IMR-90 (cell line): ENCODE measurements around the gene MMP14. TPM values are rescaled to one million over a fixed set of nuclear protein-coding genes. Genes with fewer than 3 reads are reported as not detected.

ENCODE experiments used
- ATAC-seq: fragments of 200-7000 bp; cut with Tn5 transposase; 2 replicates; pipeline ENCODE4 v1.9.1; 2020; ENCODE audit warnings: low read depth, mild to moderate bottlenecking, moderate library complexity
- BruUV-seq: library from RNA; stranded (reverse); fragments of 400-500 nt; replicated peaks from 2 replicates; lab custom pipeline; 2021; lab: Mats Ljungman, UMichigan
- CTCF ChIA-PET: fragments of 300-600 bp; formaldehyde crosslinking; extraction: SDS; loops from one replicate; lab custom pipeline; 2021; ENCODE audit warnings: antibody characterized with exemption; lab: Yijun Ruan, JAX
- POLR2A ChIA-PET: fragments of 300-600 bp; sonication (Branson Sonifier 250); formaldehyde crosslinking; loops from one replicate; lab custom pipeline; 2022; ENCODE audit warnings: antibody characterized with exemption; ENCODE audit not compliant: unreplicated experiment; lab: Charles Lee
- DNase-seq: peaks from one replicate; pipeline ENCODE4 v3.0.0; 2013
- H2AFZ ChIP-seq: replicated peaks from 2 replicates; pipeline ENCODE3; 2013; ENCODE audit warnings: low read length, mild to moderate bottlenecking; ENCODE audit not compliant: poor library complexity
- H2AK5ac ChIP-seq: 2 replicates; pipeline ENCODE4 v1.6.1; 2013; ENCODE audit warnings: low read depth, low read length, inconsistent platforms
- H2AK9ac ChIP-seq: replicated peaks from 2 replicates; pipeline ENCODE3; 2013; ENCODE audit warnings: mild to moderate bottlenecking, low read depth, low read length, moderate library complexity; ENCODE audit not compliant: poor library complexity
- H2BK120ac ChIP-seq: 2 replicates; pipeline ENCODE4 v1.6.1; 2013; ENCODE audit warnings: low read depth, low read length, inconsistent platforms
- H2BK15ac ChIP-seq: 3 replicates; pipeline ENCODE4 v1.6.1; 2013; ENCODE audit warnings: low read depth, low read length, inconsistent platforms
- H2BK20ac ChIP-seq: 2 replicates; pipeline ENCODE4 v1.6.1; 2013; ENCODE audit warnings: low read depth, mild to moderate bottlenecking, inconsistent platforms, low read length, moderate library complexity
- H2BK5ac ChIP-seq: 2 replicates; pipeline ENCODE4 v1.6.1; 2013; ENCODE audit warnings: mild to moderate bottlenecking, low read depth, low read length, inconsistent platforms; ENCODE audit not compliant: poor library complexity, severe bottlenecking
- H3K14ac ChIP-seq: replicated peaks from 2 replicates; pipeline ENCODE4 v1.6.1; 2013; ENCODE audit warnings: low read depth, low read length, inconsistent platforms
- H3K18ac ChIP-seq: 2 replicates; pipeline ENCODE4 v1.6.1; 2013; ENCODE audit warnings: low read depth, low read length, control low read depth
- H3K23ac ChIP-seq: 2 replicates; pipeline ENCODE4 v1.6.1; 2013; ENCODE audit warnings: low read depth, low read length, inconsistent platforms
- H3K27ac ChIP-seq: 2 replicates; pipeline ENCODE4 v1.5.1; 2013; ENCODE audit warnings: mild to moderate bottlenecking, control low read depth, low read length; ENCODE audit not compliant: insufficient read depth
- H3K27me3 ChIP-seq: 2 replicates; pipeline ENCODE4 v1.6.1; 2013; ENCODE audit warnings: low read length; ENCODE audit not compliant: control insufficient read depth, insufficient read depth
- H3K36me3 ChIP-seq: 2 replicates; pipeline ENCODE4 v1.6.1; 2013; ENCODE audit warnings: low read length, mixed read lengths; ENCODE audit not compliant: control insufficient read depth, insufficient read depth
- H3K4ac ChIP-seq: 2 replicates; pipeline ENCODE4 v1.6.1; 2013; ENCODE audit warnings: low read depth, low read length, inconsistent platforms
- H3K4me1 ChIP-seq: 2 replicates; pipeline ENCODE4 v1.6.1; 2013; ENCODE audit warnings: low read length, mixed read lengths; ENCODE audit not compliant: control insufficient read depth, insufficient read depth
- H3K4me2 ChIP-seq: 2 replicates; pipeline ENCODE4 v1.6.1; 2013; ENCODE audit warnings: low read depth, mild to moderate bottlenecking, control low read depth, low read length, moderate library complexity
- H3K4me3 ChIP-seq: 2 replicates; pipeline ENCODE4 v1.5.1; 2013; ENCODE audit warnings: low read depth, mild to moderate bottlenecking, control low read depth, low read length, moderate library complexity; ENCODE audit not compliant: insufficient read depth
- H3K56ac ChIP-seq: 2 replicates; pipeline ENCODE4 v1.6.1; 2013; ENCODE audit warnings: low read length, inconsistent platforms; ENCODE audit not compliant: insufficient read depth; ENCODE audit errors: extremely low read depth
- H3K79me1 ChIP-seq, 2 experiments: 2 replicates each; pipeline ENCODE4 v1.6.1; 2013; ENCODE audit warnings: low read length in 2 of 2, inconsistent platforms in 1 of 2, low read depth in 1 of 2
- H3K9ac ChIP-seq: 2 replicates; pipeline ENCODE4 v1.6.1; 2013; ENCODE audit warnings: low read depth, low read length, control low read depth
- H3K9me1 ChIP-seq: 2 replicates; pipeline ENCODE4 v1.6.1; 2013; ENCODE audit warnings: low read length, inconsistent platforms; ENCODE audit not compliant: insufficient read depth
- H3K9me3 ChIP-seq: 2 replicates; pipeline ENCODE4 v1.6.1; 2013; ENCODE audit warnings: low read length; ENCODE audit not compliant: control insufficient read depth, insufficient read depth
- H4K20me1 ChIP-seq: 2 replicates; pipeline ENCODE4 v1.6.1; 2013; ENCODE audit warnings: low read length, inconsistent platforms; ENCODE audit not compliant: insufficient read depth
- H4K5ac ChIP-seq: 2 replicates; pipeline ENCODE4 v1.6.1; 2013; ENCODE audit warnings: mild to moderate bottlenecking, low read depth, low read length, control low read depth
- H4K8ac ChIP-seq, 2 experiments: 2 replicates each; pipeline ENCODE4 v1.6.1; 2013; ENCODE audit warnings: low read depth in 2 of 2, low read length in 2 of 2, control low read depth in 1 of 2, inconsistent platforms in 1 of 2
- H4K91ac ChIP-seq: 2 replicates; pipeline ENCODE4 v1.6.1; 2013; ENCODE audit warnings: low read depth, low read length, inconsistent platforms; ENCODE audit not compliant: insufficient read depth
- BHLHE40 ChIP-seq: fragments of 150-350 bp; IDR thresholded peaks from 2 replicates; pipeline ENCODE4 v1.6.1; 2016; ENCODE audit warnings: mild to moderate bottlenecking, low read depth, low read length
- CEBPB ChIP-seq: IDR thresholded peaks from 2 replicates; pipeline ENCODE4 v1.6.1; 2012; ENCODE audit warnings: low read depth, low read length, improper control_type of control experiment
- CHD1 ChIP-seq: IDR thresholded peaks from 2 replicates; pipeline ENCODE4 v1.6.1; 2012; ENCODE audit warnings: low read depth, low read length, improper control_type of control experiment
- FOS ChIP-seq: fragments of 150-350 bp; IDR thresholded peaks from 2 replicates; pipeline ENCODE4 v1.6.1; 2016; ENCODE audit warnings: low read depth, low read length
- MAFK ChIP-seq: IDR thresholded peaks from 2 replicates; pipeline ENCODE4 v1.6.1; 2012; ENCODE audit warnings: low read depth, low read length, improper control_type of control experiment
- MXI1 ChIP-seq: IDR thresholded peaks from 2 replicates; pipeline ENCODE4 v1.6.1; 2012; ENCODE audit warnings: low read depth, mild to moderate bottlenecking, low read length, moderate library complexity, borderline replicate concordance
- POLR2A ChIP-seq: IDR thresholded peaks from 2 replicates; pipeline ENCODE4 v1.6.1; 2012; ENCODE audit warnings: mild to moderate bottlenecking, low read depth, low read length
- RAD21 ChIP-seq: IDR thresholded peaks from 2 replicates; pipeline ENCODE4 v1.6.1; 2012; ENCODE audit warnings: low read length, improper control_type of control experiment
- RCOR1 ChIP-seq: IDR thresholded peaks from 2 replicates; pipeline ENCODE4 v1.6.1; 2012; ENCODE audit warnings: mild to moderate bottlenecking, low read length, improper control_type of control experiment; ENCODE audit not compliant: insufficient replicate concordance
- SMC3 ChIP-seq: fragments of 150-350 bp; IDR thresholded peaks from 2 replicates; pipeline ENCODE4 v1.6.1; 2016; ENCODE audit warnings: low read depth, mild to moderate bottlenecking, antibody characterized with exemption, low read length, moderate library complexity
- WGBS, 2 experiments: methylation state at CpG; one replicate each; pipeline versions ENCODE4 v1.1.5 to v1.1.7; 2013; ENCODE audit warnings: missing lambda C conversion rate in 2 of 2; ENCODE audit not compliant: insufficient read length in 1 of 2; ENCODE audit errors: extremely low coverage in 2 of 2; 5-methylcytosine and 5-hydroxymethylcytosine counted together
- dilution Hi-C: fragments of 300-500 bp; cut with HindIII; formaldehyde crosslinking; loops from one replicate; pipeline ENCODE4 v1.14.3; 2018; ENCODE audit warnings: low sequenced_read_pairs; ENCODE audit not compliant: unreplicated experiment
- in situ Hi-C: fragments of 300-500 bp; cut with MboI; formaldehyde crosslinking; loops from 3 replicates; pipeline ENCODE4 v1.14.3; 2019; ENCODE audit warnings: low sequenced_read_pairs, inconsistent platforms, mixed read lengths
- intact Hi-C: fragments of 100-400 bp; cut with micrococcal nuclease; formaldehyde crosslinking; loops from 2 replicates; pipeline ENCODE4 v1.10.0; 2022
- polyA plus RNA-seq, 3 experiments: library from polyadenylated mRNA; depleted of rRNA; stranded (reverse); fragments of >200 nt; gene quantifications; 2 replicates each; pipeline ENCODE4 v1.2.3, GENCODE V29; 2012; ENCODE audit warnings: low replicate concordance in 1 of 3
- total RNA-seq: library from RNA; depleted of rRNA; stranded (reverse); fragments of >200 nt; gene quantifications from 2 replicates; pipeline ENCODE4 v1.2.3, GENCODE V29; 2012
- TF ChIP-seq, protein P1 (sequence below): fragments of 150-350 bp; IDR thresholded peaks from 2 replicates; pipeline ENCODE4 v1.6.1; 2016; ENCODE audit warnings: low read depth, mild to moderate bottlenecking, low read length, moderate library complexity, borderline replicate concordance
- TF ChIP-seq, protein P2 (sequence below): fragments of 150-350 bp; IDR thresholded peaks from 2 replicates; pipeline ENCODE4 v1.6.1; 2017; ENCODE audit warnings: mild to moderate bottlenecking, antibody characterized with exemption, low read length, low read depth

Gene MMP14
- total and polyA plus RNA-seq, 2 of the 4 experiments (the other 2 are of a cell fraction), result 156 to 315 TPM

GRCh38 chr14:22865424-22866405 lies 29.3 kb downstream of the MMP14 start (continued):
- TF ChIP-seq CEBPB (no peak), MAFK (no peak)

DNA sequence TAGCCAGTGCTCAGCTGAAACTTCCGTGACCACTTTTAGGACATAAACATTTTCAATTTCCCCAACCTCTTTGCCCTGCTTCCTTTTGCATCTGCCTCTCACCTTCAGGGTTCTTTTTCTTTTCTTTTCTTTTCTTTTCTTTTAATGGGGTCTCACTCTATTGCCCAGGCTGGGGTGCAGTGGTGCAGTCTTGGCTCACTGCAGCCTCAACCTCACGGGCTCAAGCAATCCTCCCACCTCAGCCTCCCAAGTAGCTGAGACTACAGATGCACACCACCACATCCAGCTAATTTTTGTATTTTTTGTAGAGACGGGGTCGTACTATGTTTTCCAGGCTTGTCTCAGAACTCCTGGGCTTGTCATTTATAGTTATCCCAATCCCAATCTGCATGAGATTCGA lies 30.5 kb downstream of the MMP14 start:
- BruUV-seq, result no TSS peak
- Histone ChIP-seq H3K23ac (no peak overlapping the region), H3K4me3 (no peak overlapping the region), H4K20me1 (peaks cover 3% of the 10 kb centered on the region; the same call in 1 of the 2 replicates), H4K91ac (no peak overlapping the region), H2AK9ac (no peak overlapping the region), H4K8ac (no peak overlapping the region), H3K9me3 (no peaks in the 10 kb centered on the region), H2AK5ac (no peak overlapping the region), H2AFZ (no peak overlapping the region), H2BK5ac (no peak overlapping the region), H3K14ac (no peak overlapping the region), H2BK15ac (no peak overlapping the region), H3K56ac (no peak overlapping the region), H3K27ac (no peak overlapping the region), H3K9ac (no peak overlapping the region), H3K4me2 (no peak overlapping the region), H3K79me1 (no peaks in the 10 kb centered on the region), H3K36me3 (no peaks in the 10 kb centered on the region), H3K4me1 (no peaks in the 10 kb centered on the region), H3K9me1 (no peaks in the 10 kb centered on the region), H2BK120ac (no peak overlapping the region), H3K18ac (no peak overlapping the region), H3K4ac (no peak overlapping the region), H3K27me3 (no peaks in the 10 kb centered on the region), H2BK20ac (no peak overlapping the region), H4K5ac (no peak overlapping the region)
- ChIA-PET CTCF (interaction anchor here (1.3 kb wide), 1 partner anchor 14 kb away, joined by 6 read pairs; no protein-coding TSS in a partner anchor), POLR2A (no interaction called here)
- DNase-seq, result no peak
- dilution Hi-C loops, result no loop called here
- WGBS, 2 experiments, result no CpG with 5 or more reads among the region's 5 CpGs
- intact Hi-C loops, result no loop called here
- ATAC-seq, result no peak
- in situ Hi-C loops, result loop anchor here (25.0 kb wide), 1 partner anchor 480 kb away; no protein-coding TSS in a partner anchor
- TF ChIP-seq POLR2A (no peak), CHD1 (no peak), RCOR1 (no peak), CEBPB (no peak), BHLHE40 (no peak), SMC3 (no peak), FOS (no peak), RAD21 (no peak), MXI1 (no peak)
- TF ChIP-seq, protein P1, sequence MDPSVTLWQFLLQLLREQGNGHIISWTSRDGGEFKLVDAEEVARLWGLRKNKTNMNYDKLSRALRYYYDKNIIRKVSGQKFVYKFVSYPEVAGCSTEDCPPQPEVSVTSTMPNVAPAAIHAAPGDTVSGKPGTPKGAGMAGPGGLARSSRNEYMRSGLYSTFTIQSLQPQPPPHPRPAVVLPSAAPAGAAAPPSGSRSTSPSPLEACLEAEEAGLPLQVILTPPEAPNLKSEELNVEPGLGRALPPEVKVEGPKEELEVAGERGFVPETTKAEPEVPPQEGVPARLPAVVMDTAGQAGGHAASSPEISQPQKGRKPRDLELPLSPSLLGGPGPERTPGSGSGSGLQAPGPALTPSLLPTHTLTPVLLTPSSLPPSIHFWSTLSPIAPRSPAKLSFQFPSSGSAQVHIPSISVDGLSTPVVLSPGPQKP, result no peak
- TF ChIP-seq, protein P2, sequence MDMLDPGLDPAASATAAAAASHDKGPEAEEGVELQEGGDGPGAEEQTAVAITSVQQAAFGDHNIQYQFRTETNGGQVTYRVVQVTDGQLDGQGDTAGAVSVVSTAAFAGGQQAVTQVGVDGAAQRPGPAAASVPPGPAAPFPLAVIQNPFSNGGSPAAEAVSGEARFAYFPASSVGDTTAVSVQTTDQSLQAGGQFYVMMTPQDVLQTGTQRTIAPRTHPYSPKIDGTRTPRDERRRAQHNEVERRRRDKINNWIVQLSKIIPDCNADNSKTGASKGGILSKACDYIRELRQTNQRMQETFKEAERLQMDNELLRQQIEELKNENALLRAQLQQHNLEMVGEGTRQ, result no peak
